ENCODE measurements around the gene LIMK2.

DNA sequence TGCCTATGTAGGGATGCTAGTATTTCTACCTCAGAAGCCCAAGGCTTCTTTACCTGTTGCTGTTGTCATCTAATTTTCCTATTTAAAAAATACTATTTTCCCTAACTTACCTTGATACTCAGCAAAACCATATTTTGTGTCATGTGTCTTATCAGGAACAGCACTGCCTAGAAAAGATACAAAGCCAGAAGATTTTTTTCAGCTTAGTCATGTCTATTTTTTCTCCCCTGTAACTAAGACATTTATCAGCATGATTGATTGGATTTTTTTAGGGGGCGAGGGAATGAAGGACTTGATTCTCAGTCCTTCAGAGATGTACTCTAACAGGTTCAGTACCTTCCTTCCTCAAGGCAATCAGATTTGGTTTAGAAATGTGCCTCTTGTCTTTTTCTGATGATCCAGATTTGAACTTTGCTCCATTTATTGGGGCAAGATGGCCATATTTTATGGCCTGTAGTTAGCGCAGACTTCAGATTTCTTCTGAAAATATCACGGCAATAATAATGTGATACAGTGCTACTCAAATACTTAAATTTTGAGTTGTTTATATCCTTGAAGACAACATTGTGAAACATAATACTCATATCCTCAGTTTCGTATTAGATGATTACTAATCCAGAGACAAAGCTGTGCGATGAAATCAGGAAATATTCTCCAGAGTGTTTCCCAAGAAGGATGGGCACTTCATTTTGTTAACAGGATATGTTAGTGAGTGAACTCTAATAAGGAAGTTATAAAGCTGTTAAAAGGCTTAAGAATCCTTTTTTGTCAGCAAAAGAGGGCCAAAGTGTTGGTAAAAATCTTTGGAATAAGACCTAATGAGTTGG lies 83.9 kb downstream of the LIMK2 start:
- TF ChIP-seq, protein P1, sequence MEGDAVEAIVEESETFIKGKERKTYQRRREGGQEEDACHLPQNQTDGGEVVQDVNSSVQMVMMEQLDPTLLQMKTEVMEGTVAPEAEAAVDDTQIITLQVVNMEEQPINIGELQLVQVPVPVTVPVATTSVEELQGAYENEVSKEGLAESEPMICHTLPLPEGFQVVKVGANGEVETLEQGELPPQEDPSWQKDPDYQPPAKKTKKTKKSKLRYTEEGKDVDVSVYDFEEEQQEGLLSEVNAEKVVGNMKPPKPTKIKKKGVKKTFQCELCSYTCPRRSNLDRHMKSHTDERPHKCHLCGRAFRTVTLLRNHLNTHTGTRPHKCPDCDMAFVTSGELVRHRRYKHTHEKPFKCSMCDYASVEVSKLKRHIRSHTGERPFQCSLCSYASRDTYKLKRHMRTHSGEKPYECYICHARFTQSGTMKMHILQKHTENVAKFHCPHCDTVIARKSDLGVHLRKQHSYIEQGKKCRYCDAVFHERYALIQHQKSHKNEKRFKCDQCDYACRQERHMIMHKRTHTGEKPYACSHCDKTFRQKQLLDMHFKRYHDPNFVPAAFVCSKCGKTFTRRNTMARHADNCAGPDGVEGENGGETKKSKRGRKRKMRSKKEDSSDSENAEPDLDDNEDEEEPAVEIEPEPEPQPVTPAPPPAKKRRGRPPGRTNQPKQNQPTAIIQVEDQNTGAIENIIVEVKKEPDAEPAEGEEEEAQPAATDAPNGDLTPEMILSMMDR (IDR thresholded peaks at IDR 0.05 in 4 of 5, conservative IDR thresholded peaks at IDR 0.05 in 1 of 5), result no peak
- no peak for TF ChIP-seq POLR2A (IDR thresholded peaks at IDR 0.05)
